Panc1 (cell line): ENCODE data around the gene UROS. TPM values are rescaled to one million over a fixed set of nuclear protein-coding genes. Genes with fewer than 3 reads are reported as not detected.

ENCODE experiments used
- ATAC-seq: fragments of 200-7000 bp; cut with Tn5 transposase; 2 replicates; pipeline ENCODE4 v1.9.1; 2020; ENCODE audit warnings: mild to moderate bottlenecking, moderate library complexity
- BruUV-seq: library from RNA; stranded (reverse); fragments of 400-500 nt; replicated peaks from 2 replicates; lab custom pipeline; 2021; lab: Mats Ljungman, UMichigan
- CTCF ChIA-PET: fragments of 300-600 bp; sonication (Branson Sonifier 250); formaldehyde crosslinking; loops from one replicate; lab custom pipeline; 2022; ENCODE audit warnings: antibody characterized with exemption; lab: Charles Lee
- POLR2A ChIA-PET: fragments of 300-600 bp; sonication (Branson Sonifier 250); formaldehyde crosslinking; loops from one replicate; lab custom pipeline; 2022; ENCODE audit warnings: antibody characterized with exemption; lab: Charles Lee
- DNase-seq: peaks from one replicate; pipeline ENCODE4 v3.0.0-alpha.2; 2010; ENCODE audit warnings: low read depth, low spot score
- H3K27ac ChIP-seq: 2 replicates; pipeline ENCODE4 v1.5.1; 2011; ENCODE audit warnings: mild to moderate bottlenecking, low read length, inconsistent platforms
- H3K27me3 ChIP-seq: fragments of 200-500 bp; sonication (Bioruptor generic); 2 replicates; pipeline ENCODE4 v1.6.0; 2014; ENCODE audit warnings: low read length, inconsistent platforms; ENCODE audit not compliant: control insufficient read depth, insufficient read depth
- H3K36me3 ChIP-seq: fragments of 200-500 bp; sonication (Bioruptor generic); 2 replicates; pipeline ENCODE4 v1.5.1; 2014; ENCODE audit warnings: inconsistent platforms, mild to moderate bottlenecking, low read length, moderate library complexity; ENCODE audit not compliant: control insufficient read depth, insufficient read depth
- H3K4me1 ChIP-seq: 2 replicates; pipeline ENCODE4 v1.5.1; 2011; ENCODE audit warnings: inconsistent platforms, mild to moderate bottlenecking, low read length, moderate library complexity; ENCODE audit not compliant: control insufficient read depth, insufficient read depth
- H3K4me3 ChIP-seq, 2 experiments: 2 replicates each; pipeline ENCODE4 v1.5.1; 2011 to 2012; ENCODE audit warnings: low read depth in 2 of 2, low read length in 2 of 2, mild to moderate bottlenecking in 2 of 2, inconsistent platforms in 1 of 2, moderate library complexity in 1 of 2
- H3K9me3 ChIP-seq: fragments of 200-500 bp; sonication (Bioruptor generic); 2 replicates; pipeline ENCODE4 v1.5.1; 2014; ENCODE audit warnings: low read depth, mild to moderate bottlenecking, inconsistent platforms, low read length, moderate library complexity; ENCODE audit not compliant: control insufficient read depth, insufficient read depth
- POLR2AphosphoS5 ChIP-seq: IDR thresholded peaks from 2 replicates; pipeline ENCODE4 v1.6.1; 2012; ENCODE audit warnings: mild to moderate bottlenecking, low read depth, low read length, moderate library complexity
- SIN3A ChIP-seq: IDR thresholded peaks from 2 replicates; pipeline ENCODE4 v1.6.1; 2012; ENCODE audit warnings: low read depth, mild to moderate bottlenecking, low read length, moderate library complexity, borderline replicate concordance; ENCODE audit not compliant: insufficient read depth
- TCF7L2 ChIP-seq: IDR thresholded peaks from 2 replicates; pipeline ENCODE4 v1.6.1; 2011; ENCODE audit warnings: mild to moderate bottlenecking, low read depth, low read length, inconsistent platforms
- in situ Hi-C: cut with HindIII; loops from 2 replicates; pipeline ENCODE4 v1.10.0; 2016; ENCODE audit warnings: low sequenced_read_pairs, low pct_unique_long_range_greater_than_20kb
- intact Hi-C: fragments of 100-400 bp; cut with micrococcal nuclease; formaldehyde crosslinking; loops from one replicate; pipeline ENCODE4 v1.10.0; 2022; ENCODE audit not compliant: unreplicated experiment
- total RNA-seq: library from RNA; stranded (reverse); gene quantifications from one replicate; pipeline ENCODE4 v1.2.1, GENCODE V29; 2021; ENCODE audit not compliant: unreplicated experiment
- TF ChIP-seq, protein P1 (sequence below), 2 experiments: IDR thresholded peaks; 2 replicates each; pipeline ENCODE4 v1.6.1; 2011 to 2012; ENCODE audit warnings: low read depth in 2 of 2, control low read depth in 1 of 2, low read length in 1 of 2, mild to moderate bottlenecking in 1 of 2, moderate library complexity in 1 of 2; ENCODE audit not compliant: insufficient read depth in 1 of 2
- TF ChIP-seq, protein P2 (sequence below): fragments of 450-650 bp; IDR thresholded peaks from 2 replicates; pipeline ENCODE4 v1.5.1; 2017; ENCODE audit warnings: mild to moderate bottlenecking

UROS gene
- total RNA-seq, 1 experiment from 2014 or later: 103 TPM

DNA sequence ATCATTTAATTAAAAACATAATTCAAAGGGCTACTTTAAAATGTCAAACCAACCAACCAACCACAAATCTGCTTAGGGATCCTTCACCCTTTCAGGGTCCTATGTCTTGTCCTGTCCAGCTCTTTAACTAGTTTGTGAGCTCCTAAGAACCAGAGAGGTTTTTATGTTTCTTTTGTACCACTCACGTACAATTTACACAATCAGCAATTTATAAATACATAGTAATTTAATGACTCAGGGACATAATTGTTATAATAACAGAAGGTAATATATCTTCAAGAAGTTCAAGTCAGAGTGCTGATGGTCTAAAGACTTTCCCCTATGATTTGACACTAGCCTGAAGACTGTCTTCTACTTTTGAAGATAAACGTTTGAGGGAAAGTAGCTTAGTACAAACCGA, 42.1 kb upstream of the UROS start:
- Histone ChIP-seq H3K36me3 (peaks cover 18% of the 10 kb centered on the region), H3K4me1 (peaks cover 16% of the 10 kb centered on the region), H3K27ac (no peak overlapping the region), H3K27me3 (no peaks in the 10 kb centered on the region), H3K4me3 (no peak overlapping the region), H3K9me3 (no peaks in the 10 kb centered on the region)
- no TSS peak for BruUV-seq
- POLR2A ChIA-PET: interaction anchor here (0.6 kb wide), 1 partner anchor 14 kb away, joined by 6 read pairs; no protein-coding TSS in a partner anchor
- DNase-seq: no peak
- CTCF ChIA-PET: no interaction called here
- no peak for TF ChIP-seq TCF7L2
- no peak for TF ChIP-seq POLR2AphosphoS5
- TF ChIP-seq, protein P1, sequence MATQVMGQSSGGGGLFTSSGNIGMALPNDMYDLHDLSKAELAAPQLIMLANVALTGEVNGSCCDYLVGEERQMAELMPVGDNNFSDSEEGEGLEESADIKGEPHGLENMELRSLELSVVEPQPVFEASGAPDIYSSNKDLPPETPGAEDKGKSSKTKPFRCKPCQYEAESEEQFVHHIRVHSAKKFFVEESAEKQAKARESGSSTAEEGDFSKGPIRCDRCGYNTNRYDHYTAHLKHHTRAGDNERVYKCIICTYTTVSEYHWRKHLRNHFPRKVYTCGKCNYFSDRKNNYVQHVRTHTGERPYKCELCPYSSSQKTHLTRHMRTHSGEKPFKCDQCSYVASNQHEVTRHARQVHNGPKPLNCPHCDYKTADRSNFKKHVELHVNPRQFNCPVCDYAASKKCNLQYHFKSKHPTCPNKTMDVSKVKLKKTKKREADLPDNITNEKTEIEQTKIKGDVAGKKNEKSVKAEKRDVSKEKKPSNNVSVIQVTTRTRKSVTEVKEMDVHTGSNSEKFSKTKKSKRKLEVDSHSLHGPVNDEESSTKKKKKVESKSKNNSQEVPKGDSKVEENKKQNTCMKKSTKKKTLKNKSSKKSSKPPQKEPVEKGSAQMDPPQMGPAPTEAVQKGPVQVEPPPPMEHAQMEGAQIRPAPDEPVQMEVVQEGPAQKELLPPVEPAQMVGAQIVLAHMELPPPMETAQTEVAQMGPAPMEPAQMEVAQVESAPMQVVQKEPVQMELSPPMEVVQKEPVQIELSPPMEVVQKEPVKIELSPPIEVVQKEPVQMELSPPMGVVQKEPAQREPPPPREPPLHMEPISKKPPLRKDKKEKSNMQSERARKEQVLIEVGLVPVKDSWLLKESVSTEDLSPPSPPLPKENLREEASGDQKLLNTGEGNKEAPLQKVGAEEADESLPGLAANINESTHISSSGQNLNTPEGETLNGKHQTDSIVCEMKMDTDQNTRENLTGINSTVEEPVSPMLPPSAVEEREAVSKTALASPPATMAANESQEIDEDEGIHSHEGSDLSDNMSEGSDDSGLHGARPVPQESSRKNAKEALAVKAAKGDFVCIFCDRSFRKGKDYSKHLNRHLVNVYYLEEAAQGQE (IDR thresholded peaks at IDR 0.05; ENCODE audit: insufficient read depth in 1 of 2, low read depth in 2 of 2, low read length in 1 of 2): no peak
- no peak for TF ChIP-seq SIN3A
- TF ChIP-seq, protein P2, sequence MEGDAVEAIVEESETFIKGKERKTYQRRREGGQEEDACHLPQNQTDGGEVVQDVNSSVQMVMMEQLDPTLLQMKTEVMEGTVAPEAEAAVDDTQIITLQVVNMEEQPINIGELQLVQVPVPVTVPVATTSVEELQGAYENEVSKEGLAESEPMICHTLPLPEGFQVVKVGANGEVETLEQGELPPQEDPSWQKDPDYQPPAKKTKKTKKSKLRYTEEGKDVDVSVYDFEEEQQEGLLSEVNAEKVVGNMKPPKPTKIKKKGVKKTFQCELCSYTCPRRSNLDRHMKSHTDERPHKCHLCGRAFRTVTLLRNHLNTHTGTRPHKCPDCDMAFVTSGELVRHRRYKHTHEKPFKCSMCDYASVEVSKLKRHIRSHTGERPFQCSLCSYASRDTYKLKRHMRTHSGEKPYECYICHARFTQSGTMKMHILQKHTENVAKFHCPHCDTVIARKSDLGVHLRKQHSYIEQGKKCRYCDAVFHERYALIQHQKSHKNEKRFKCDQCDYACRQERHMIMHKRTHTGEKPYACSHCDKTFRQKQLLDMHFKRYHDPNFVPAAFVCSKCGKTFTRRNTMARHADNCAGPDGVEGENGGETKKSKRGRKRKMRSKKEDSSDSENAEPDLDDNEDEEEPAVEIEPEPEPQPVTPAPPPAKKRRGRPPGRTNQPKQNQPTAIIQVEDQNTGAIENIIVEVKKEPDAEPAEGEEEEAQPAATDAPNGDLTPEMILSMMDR: no peak
- intact Hi-C loops: loop anchor here (10.0 kb wide), 1 partner anchor 110 kb away; no protein-coding TSS in a partner anchor
- no peak for ATAC-seq
- in situ Hi-C loops: no loop called here

DNA sequence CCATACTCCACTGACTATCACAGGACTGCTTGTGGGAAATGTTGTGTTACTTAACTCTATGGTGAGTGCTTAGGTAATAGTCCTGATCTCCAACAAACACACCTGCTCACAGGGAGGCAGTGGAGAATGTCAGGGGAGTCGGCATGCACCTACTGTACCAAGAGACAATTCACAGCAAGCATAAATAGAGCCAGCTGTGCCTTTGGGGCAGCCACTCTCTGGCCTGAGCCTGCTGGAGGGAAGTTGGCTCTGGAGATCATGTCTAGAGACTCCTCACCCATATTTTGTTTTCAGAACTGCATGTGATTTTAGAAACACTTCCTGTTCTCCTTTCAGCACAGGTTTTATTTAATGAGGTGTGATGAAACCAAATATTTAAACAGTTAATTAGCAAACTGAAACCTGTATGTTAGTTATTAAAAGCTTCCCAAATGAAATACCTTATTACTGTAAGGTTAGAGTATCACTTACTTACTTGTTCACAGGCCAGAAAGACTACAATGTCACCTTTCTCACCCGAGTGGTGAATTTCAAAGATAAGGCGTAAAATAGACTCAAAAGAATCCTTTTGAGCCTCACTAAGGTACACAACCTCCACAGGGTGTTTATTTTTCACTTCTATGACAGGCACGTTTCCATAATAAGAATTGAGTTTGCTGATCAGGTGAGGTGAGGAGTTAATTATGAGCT, 36.2 kb upstream of the UROS start:
- no peak for DNase-seq
- Histone ChIP-seq H3K36me3 (peaks cover 30% of the 10 kb centered on the region), H3K4me3 (no peak overlapping the region), H3K27ac (no peak overlapping the region), H3K27me3 (no peaks in the 10 kb centered on the region), H3K4me1 (no peaks in the 10 kb centered on the region), H3K9me3 (no peaks in the 10 kb centered on the region)
- no peak for ATAC-seq
- in situ Hi-C loops: no loop called here
- TF ChIP-seq, protein P1 (IDR thresholded peaks at IDR 0.05; ENCODE audit: insufficient read depth in 1 of 2, low read depth in 2 of 2, low read length in 1 of 2): no peak
- no TSS peak for BruUV-seq
- ChIA-PET POLR2A (no interaction called here), CTCF (no interaction called here)
- intact Hi-C loops: no loop called here
